ENCODE measurements around the gene STUB1. TPM values are rescaled to one million over a fixed set of nuclear protein-coding genes. Genes with fewer than 3 reads are reported as not detected.

Gene STUB1
- total and polyA plus RNA-seq, 5 experiments from 2014 or later, result 86.4 to 142 (median 133) TPM

Other genes starting within 250 kb of the STUB1 start
- 10 to 100 TPM; 63.1 to 63.2 TPM for gene CAPN15, start 152.7 kb upstream of the STUB1 start, total RNA-seq
- gene CAPN15, start 152.7 kb upstream of the STUB1 start, polyA plus RNA-seq, result 1 to 10 TPM; 5.5 to 7.9 (median 6.0) TPM
- gene PRR35, start 120.0 kb upstream of the STUB1 start, total RNA-seq, result not detected
- not detected for gene PRR35, start 120.0 kb upstream of the STUB1 start, polyA plus RNA-seq
- gene NHLRC4, start 113.4 kb upstream of the STUB1 start, total RNA-seq, result 1 to 10 TPM; 4.7 to 5.3 TPM
- 1 to 10 TPM; 1.5 to 3.3 (median 1.7) TPM for gene NHLRC4, start 113.4 kb upstream of the STUB1 start, polyA plus RNA-seq
- 10 to 100 TPM; 55.8 to 59.0 TPM for gene PIGQ, start 110.4 kb upstream of the STUB1 start, total RNA-seq
- 10 to 100 TPM in 1 of 3 donors, 1 to 10 TPM in 2; 8.8 to 13.4 (median 9.3) TPM for gene PIGQ, start 110.4 kb upstream of the STUB1 start, polyA plus RNA-seq
- gene RAB40C, start 90.3 kb upstream of the STUB1 start, total RNA-seq, result 10 to 100 TPM; 18.6 to 19.9 TPM
- gene RAB40C, start 90.3 kb upstream of the STUB1 start, polyA plus RNA-seq, result 10 to 100 TPM in 1 of 3 donors, 1 to 10 TPM in 2; 5.8 to 14.6 (median 6.2) TPM
- gene WFIKKN1, start 49.4 kb upstream of the STUB1 start, total RNA-seq, result under 1 TPM; 0.47 to 0.57 TPM
- under 1 TPM in 1 of 3 donors, not detected in 2; 0.07 TPM for gene WFIKKN1, start 49.4 kb upstream of the STUB1 start, polyA plus RNA-seq
- gene METTL26, start 44.1 kb upstream of the STUB1 start, total RNA-seq, result 10 to 100 TPM; 69.2 to 72.6 TPM
- gene METTL26, start 44.1 kb upstream of the STUB1 start, polyA plus RNA-seq, result 10 to 100 TPM; 88.4 to 98.4 (median 89.8) TPM
- gene MCRIP2, start 38.6 kb upstream of the STUB1 start, total RNA-seq, result 10 to 100 TPM; 31.9 to 32.2 TPM
- gene MCRIP2, start 38.6 kb upstream of the STUB1 start, polyA plus RNA-seq, result 10 to 100 TPM; 28.1 to 36.6 (median 35.5) TPM
- gene WDR90, start 31.0 kb upstream of the STUB1 start, total RNA-seq, result 10 to 100 TPM; 17.8 to 19.2 TPM
- 1 to 10 TPM in 2 of 3 donors, under 1 TPM in 1; 0.27 to 2.5 (median 1.5) TPM for gene WDR90, start 31.0 kb upstream of the STUB1 start, polyA plus RNA-seq
- gene RHOT2, start 12.3 kb upstream of the STUB1 start, total RNA-seq, result 100 to 1,000 TPM; 220 TPM
- 10 to 100 TPM; 25.1 to 44.8 (median 31.8) TPM for gene RHOT2, start 12.3 kb upstream of the STUB1 start, polyA plus RNA-seq
- 1 to 10 TPM; 1.3 to 1.4 TPM for gene RHBDL1, start 4.7 kb upstream of the STUB1 start, total RNA-seq
- not detected for gene RHBDL1, start 4.7 kb upstream of the STUB1 start, polyA plus RNA-seq
- 10 to 100 TPM; 40.8 to 41.2 TPM for gene JMJD8, start 3.9 kb downstream of the STUB1 start, total RNA-seq
- gene JMJD8, start 3.9 kb downstream of the STUB1 start, polyA plus RNA-seq, result 10 to 100 TPM; 31.7 to 62.8 (median 46.0) TPM
- gene WDR24, start 10.0 kb downstream of the STUB1 start, total RNA-seq, result 10 to 100 TPM; 16.1 to 18.4 TPM
- 10 to 100 TPM; 12.7 to 18.9 (median 14.7) TPM for gene WDR24, start 10.0 kb downstream of the STUB1 start, polyA plus RNA-seq
- gene FBXL16, start 25.4 kb downstream of the STUB1 start, total RNA-seq, result 10 to 100 TPM; 28.4 to 29.3 TPM
- 10 to 100 TPM in 1 of 3 donors, 1 to 10 TPM in 2; 3.0 to 22.0 (median 9.5) TPM for gene FBXL16, start 25.4 kb downstream of the STUB1 start, polyA plus RNA-seq
- gene METRN, start 34.7 kb downstream of the STUB1 start, total RNA-seq, result 10 to 100 TPM; 13.1 to 14.4 TPM
- gene METRN, start 34.7 kb downstream of the STUB1 start, polyA plus RNA-seq, result 10 to 100 TPM; 22.1 to 40.9 (median 35.8) TPM
- gene ANTKMT, start 40.7 kb downstream of the STUB1 start, total RNA-seq, result 10 to 100 TPM; 44.3 to 48.2 TPM
- gene ANTKMT, start 40.7 kb downstream of the STUB1 start, polyA plus RNA-seq, result 100 to 1,000 TPM in 2 of 3 donors, 10 to 100 TPM in 1; 93.5 to 128 (median 113) TPM
- gene CCDC78, start 46.0 kb downstream of the STUB1 start, total RNA-seq, result 10 to 100 TPM; 12.0 to 15.1 TPM
- 1 to 10 TPM in 2 of 3 donors, not detected in 1; 1.1 to 1.4 TPM for gene CCDC78, start 46.0 kb downstream of the STUB1 start, polyA plus RNA-seq
- 10 to 100 TPM; 50.1 to 67.0 TPM for gene HAGHL, start 46.7 kb downstream of the STUB1 start, total RNA-seq
- gene HAGHL, start 46.7 kb downstream of the STUB1 start, polyA plus RNA-seq, result 1 to 10 TPM; 5.0 to 6.2 (median 6.0) TPM
- 10 to 100 TPM; 56.0 to 56.4 TPM for gene CIAO3, start 60.6 kb downstream of the STUB1 start, total RNA-seq
- gene CIAO3, start 60.6 kb downstream of the STUB1 start, polyA plus RNA-seq, result 10 to 100 TPM; 13.7 to 25.7 (median 16.9) TPM
- gene MSLN, start 80.3 kb downstream of the STUB1 start, total RNA-seq, result not detected
- gene MSLN, start 80.3 kb downstream of the STUB1 start, polyA plus RNA-seq, result not detected
- 10 to 100 TPM; 27.7 to 29.1 TPM for gene RPUSD1, start 108.0 kb downstream of the STUB1 start, total RNA-seq
- gene RPUSD1, start 108.0 kb downstream of the STUB1 start, polyA plus RNA-seq, result 10 to 100 TPM; 19.7 to 32.2 (median 22.0) TPM
- gene CHTF18, start 108.2 kb downstream of the STUB1 start, total RNA-seq, result 10 to 100 TPM; 47.8 to 54.3 TPM
- 1 to 10 TPM; 3.5 to 4.3 (median 4.0) TPM for gene CHTF18, start 108.2 kb downstream of the STUB1 start, polyA plus RNA-seq
- not detected for gene GNG13, start 120.3 kb downstream of the STUB1 start, total RNA-seq
- gene GNG13, start 120.3 kb downstream of the STUB1 start, polyA plus RNA-seq, result not detected